SH-SY5Y (cell line): ENCODE data around the gene MORC3.

Experiments
- GATA2 ChIP-seq: IDR thresholded peaks from 2 replicates; pipeline ENCODE4 v1.6.1; 2011; ENCODE audit warnings: mild to moderate bottlenecking, low read depth, low read length
- GATA3 ChIP-seq: IDR thresholded peaks from 2 replicates; pipeline ENCODE4 v1.6.1; 2011; ENCODE audit warnings: low read depth, mild to moderate bottlenecking, low read length, moderate library complexity

GRCh38 chr21:36381841-36382589, 62.0 kb downstream of the MORC3 start:
- TF ChIP-seq GATA2 (no peak), GATA3 (no peak)
